GM21619 (cell line): Measurements from ENCODE around the gene RASD1.
"Not testable (repeated sequence)": the region's sequence is repeated elsewhere in the genome, so short reads cannot be mapped to it uniquely, and the experiment has no call there.

Experiments
- ATAC-seq: cut with Tn5 transposase; IDR thresholded peaks from one replicate; pipeline ENCODE4 v1.9.1; 2021; ENCODE audit not compliant: unreplicated experiment

Gene RASD1

GRCh38 chr17:17497845-17498520 lies 1.8 kb upstream of the RASD1 start:
- ATAC-seq = no peak

GRCh38 chr17:17497065-17497844 lies 1.1 kb upstream of the RASD1 start:
- no peak for ATAC-seq

- no peak for ATAC-seq
These were observed 533 bp downstream of the RASD1 start for GRCh38 chr17:17495536-17496188.

- no peak for ATAC-seq
These were observed 1.2 kb downstream of the RASD1 start for GRCh38 chr17:17494870-17495535.

GRCh38 chr17:17494499-17494869 lies 1.7 kb downstream of the RASD1 start:
- ATAC-seq = no peak

GRCh38 chr17:17493986-17494466 lies 2.2 kb downstream of the RASD1 start:
- no peak for ATAC-seq

GRCh38 chr17:17493249-17493985 lies 2.8 kb downstream of the RASD1 start:
- ATAC-seq = no peak

GRCh38 chr17:17492571-17492970 lies 3.6 kb downstream of the RASD1 start:
- ATAC-seq = no peak

- no peak for ATAC-seq
These were observed 4.1 kb downstream of the RASD1 start for GRCh38 chr17:17492085-17492484.

- no peak for ATAC-seq
These were observed 4.6 kb downstream of the RASD1 start for GRCh38 chr17:17491546-17491988.

GRCh38 chr17:17491031-17491471 lies 5.1 kb downstream of the RASD1 start:
- no peak for ATAC-seq

GRCh38 chr17:17487998-17488397 lies 8.2 kb downstream of the RASD1 start:
- ATAC-seq = no peak

GRCh38 chr17:17486416-17486815 lies 9.8 kb downstream of the RASD1 start:
- ATAC-seq = not testable (repeated sequence)

- ATAC-seq = no peak
These were observed 10.8 kb downstream of the RASD1 start for GRCh38 chr17:17485420-17485819.

- ATAC-seq = no peak
These were observed 11.7 kb downstream of the RASD1 start for GRCh38 chr17:17484451-17484899.

GRCh38 chr17:17481860-17482259 lies 14.3 kb downstream of the RASD1 start:
- no peak for ATAC-seq

GRCh38 chr17:17480593-17481148 lies 15.5 kb downstream of the RASD1 start:
- ATAC-seq = no peak

GRCh38 chr17:17479209-17479608 lies 17.0 kb downstream of the RASD1 start:
- ATAC-seq = no peak

GRCh38 chr17:17476865-17477467 lies 19.2 kb downstream of the RASD1 start, which contains the start of gene MED9:
Gene MED9, plus strand, starts transcription at chr17:17477000. Its CDS starts 42 bp downstream, at chr17:17477042.
- ATAC-seq = peak; percentile 75

GRCh38 chr17:17474341-17474740 lies 21.9 kb downstream of the RASD1 start:
- no peak for ATAC-seq
